SK-N-SH (cell line): ENCODE measurements around the gene UBE2U. TPM values are rescaled to one million over a fixed set of nuclear protein-coding genes. Genes with fewer than 3 reads are reported as not detected.

Experiments
- CTCF ChIA-PET: fragments of 300-600, 350-600 bp; formaldehyde crosslinking; extraction: SDS; loops from one replicate; lab custom pipeline; 2021; lab: Yijun Ruan, JAX
- POLR2A ChIA-PET: fragments of 350-600 bp; sonication (Branson Sonifier 250); formaldehyde crosslinking; extraction: SDS; loops from one replicate; lab custom pipeline; 2020; ENCODE audit warnings: antibody characterized with exemption, inconsistent platforms; lab: Yijun Ruan, JAX
- DNase-seq: peaks from one replicate; pipeline ENCODE4 v3.0.0; 2012
- H2AFZ ChIP-seq: fragments of 200-600 bp; sonication (generic); 2 replicates; pipeline ENCODE4 v1.8.1; 2016; ENCODE audit warnings: antibody characterized with exemption, mild to moderate bottlenecking, low read depth
- H3F3A ChIP-seq: fragments of 200-600 bp; sonication (generic); replicated peaks from 2 replicates; pipeline ENCODE3; 2016; ENCODE audit warnings: antibody characterized with exemption, mild to moderate bottlenecking; ENCODE audit not compliant: insufficient read depth
- H3K27ac ChIP-seq, 2 experiments: fragments of 200-500 bp in 1 of 2; fragments of 200-600 bp in 1 of 2; sonication (Bioruptor generic) in 1 of 2; sonication (generic), shearing (Covaris generic) in 1 of 2; 2 replicates each; pipeline versions ENCODE4 v1.5.1 to v1.6.1; 2014 to 2016; ENCODE audit warnings: low read depth in 2 of 2, inconsistent platforms in 1 of 2, low read length in 1 of 2, mild to moderate bottlenecking in 1 of 2, mixed read lengths in 1 of 2
- H3K27me3 ChIP-seq: fragments of 200-600 bp; sonication (generic), shearing (Covaris generic); 2 replicates; pipeline ENCODE4 v1.6.1; 2016; ENCODE audit warnings: mixed run types; ENCODE audit not compliant: insufficient read depth
- H3K36me3 ChIP-seq, 2 experiments: fragments of 200-500 bp in 1 of 2; fragments of 200-600 bp in 1 of 2; sonication (Bioruptor generic) in 1 of 2; sonication (generic) in 1 of 2; replicated peaks in 1 of 2; 2 replicates each; pipeline versions ENCODE3 to v1.5.1; 2014 to 2016; ENCODE audit warnings: low read length in 1 of 2, mild to moderate bottlenecking in 1 of 2; ENCODE audit not compliant: insufficient read depth in 2 of 2, control insufficient read depth in 1 of 2
- H3K4me1 ChIP-seq, 2 experiments: fragments of 200-500 bp in 1 of 2; fragments of 200-600 bp in 1 of 2; sonication (Bioruptor generic) in 1 of 2; sonication (generic), shearing (Covaris generic) in 1 of 2; 2 replicates each; pipeline versions ENCODE4 v1.5.1 to v1.6.1; 2014 to 2016; ENCODE audit warnings: low read depth in 1 of 2, low read length in 1 of 2, mixed run types in 1 of 2; ENCODE audit not compliant: insufficient read depth in 2 of 2, control insufficient read depth in 1 of 2
- H3K4me2 ChIP-seq: fragments of 200-600 bp; sonication (generic), shearing (Covaris generic); 2 replicates; pipeline ENCODE4 v1.6.1; 2017; ENCODE audit warnings: mixed run types
- H3K4me3 ChIP-seq, 2 experiments: fragments of 200-500 bp in 1 of 2; fragments of 200-600 bp in 1 of 2; sonication (Bioruptor generic) in 1 of 2; sonication (generic), shearing (Covaris generic) in 1 of 2; 2 replicates each; pipeline versions ENCODE4 v1.5.1 to v1.8.1; 2014 to 2016; ENCODE audit warnings: low read depth in 2 of 2, inconsistent platforms in 1 of 2, low read length in 1 of 2, mild to moderate bottlenecking in 1 of 2, mixed read lengths in 1 of 2, moderate library complexity in 1 of 2
- H3K79me2 ChIP-seq: fragments of 200-600 bp; sonication (generic); 2 replicates; pipeline ENCODE4 v1.8.1; 2017; ENCODE audit warnings: mild to moderate bottlenecking; ENCODE audit not compliant: insufficient read depth
- H3K9ac ChIP-seq: fragments of 200-600 bp; sonication (generic); 2 replicates; pipeline ENCODE4 v1.6.1; 2017; ENCODE audit warnings: mixed run types
- H3K9me2 ChIP-seq: fragments of 200-600 bp; sonication (generic); 2 replicates; pipeline ENCODE4 v1.6.1; 2017; ENCODE audit warnings: mixed run types
- H3K9me3 ChIP-seq: fragments of 200-600 bp; sonication (generic); 2 replicates; pipeline ENCODE4 v1.6.1; 2017; ENCODE audit warnings: mixed run types, mild to moderate bottlenecking, moderate library complexity
- H4K20me1 ChIP-seq: fragments of 200-600 bp; sonication (generic); 2 replicates; pipeline ENCODE4 v1.6.1; 2017; ENCODE audit warnings: mild to moderate bottlenecking, mixed run types; ENCODE audit not compliant: insufficient read depth
- CHD2 ChIP-seq: fragments of 150-350 bp; IDR thresholded peaks from 2 replicates; pipeline ENCODE4 v1.6.1; 2018; ENCODE audit warnings: low read length; ENCODE audit not compliant: partially characterized antibody
- EP300 ChIP-seq, 2 experiments: IDR thresholded peaks; 2 replicates each; pipeline versions ENCODE4 v1.4.0 to v1.6.1; 2012; ENCODE audit warnings: borderline replicate concordance in 1 of 2, low read depth in 1 of 2, low read length in 1 of 2
- EZH2phosphoT487 ChIP-seq: fragments of 200-600 bp; sonication (generic); IDR thresholded peaks from 2 replicates; pipeline ENCODE4 v1.6.1; 2017; ENCODE audit warnings: low read depth, mixed run types, mild to moderate bottlenecking, antibody characterized with exemption, moderate library complexity, borderline replicate concordance
- FOSL2 ChIP-seq: IDR thresholded peaks from 2 replicates; pipeline ENCODE4 v1.4.0; 2012; ENCODE audit warnings: low read depth, mild to moderate bottlenecking, moderate library complexity, borderline replicate concordance
- GABPA ChIP-seq: IDR thresholded peaks from 2 replicates; pipeline ENCODE4 v1.4.0; 2012; ENCODE audit warnings: low read depth, mild to moderate bottlenecking
- GATA2 ChIP-seq: sonication (generic); formaldehyde crosslinking; IDR thresholded peaks from 2 replicates; pipeline ENCODE4 v1.5.0; 2020; ENCODE audit warnings: mild to moderate bottlenecking, missing genetic modification reagents
- IRF3 ChIP-seq: fragments of 150-350 bp; IDR thresholded peaks from 2 replicates; pipeline ENCODE4 v1.6.1; 2016; ENCODE audit warnings: mild to moderate bottlenecking, low read depth, low read length
- JUND ChIP-seq: IDR thresholded peaks from 2 replicates; pipeline ENCODE4 v1.4.0; 2012
- MXI1 ChIP-seq: IDR thresholded peaks from 2 replicates; pipeline ENCODE4 v1.6.1; 2012; ENCODE audit warnings: mild to moderate bottlenecking, low read depth, low read length, improper control_type of control experiment
- RAD21 ChIP-seq: IDR thresholded peaks from 2 replicates; pipeline ENCODE4 v1.6.1; 2012; ENCODE audit warnings: mild to moderate bottlenecking, low read length
- REST ChIP-seq: IDR thresholded peaks from 2 replicates; pipeline ENCODE4 v1.6.1; 2012; ENCODE audit warnings: mild to moderate bottlenecking, low read depth, low read length, moderate library complexity
- RFX5 ChIP-seq: IDR thresholded peaks from 2 replicates; pipeline ENCODE4 v1.6.1; 2012; ENCODE audit warnings: mild to moderate bottlenecking, improper control_type of control experiment, low read length
- RXRA ChIP-seq: IDR thresholded peaks from 2 replicates; pipeline ENCODE4 v1.4.0; 2012; ENCODE audit warnings: low read depth, mild to moderate bottlenecking, borderline replicate concordance
- TCF12 ChIP-seq: IDR thresholded peaks from 2 replicates; pipeline ENCODE4 v1.4.0; 2012
- TEAD4 ChIP-seq: IDR thresholded peaks from 2 replicates; pipeline ENCODE4 v1.4.0; 2012; ENCODE audit warnings: mild to moderate bottlenecking, borderline replicate concordance; ENCODE audit not compliant: insufficient read depth
- USF1 ChIP-seq: IDR thresholded peaks from 2 replicates; pipeline ENCODE4 v1.4.0; 2012; ENCODE audit warnings: low read depth, borderline replicate concordance
- ZBTB33 ChIP-seq: IDR thresholded peaks from 2 replicates; pipeline ENCODE4 v1.4.0; 2012; ENCODE audit warnings: low read depth, borderline replicate concordance
- WGBS: methylation state at CpG from one replicate; pipeline ENCODE4 v1.1.6; 2017; ENCODE audit warnings: low lambda C conversion rate; 5-methylcytosine and 5-hydroxymethylcytosine counted together
- polyA plus RNA-seq, 3 experiments: library from polyadenylated mRNA; depleted of rRNA; stranded (reverse); fragments of >200 nt; gene quantifications; 2 replicates each; pipeline ENCODE4 v1.2.3, GENCODE V29; 2012

The UBE2U gene
- polyA plus RNA-seq, 1 of the 3 experiments (the other 2 are of a cell fraction), result not detected

GRCh38 chr1:64173336-64173940, 30.0 kb upstream of the UBE2U start (continued):
- TF ChIP-seq REST, result no peak
- TF ChIP-seq EP300 (IDR thresholded peaks at IDR 0.05; ENCODE audit: borderline replicate concordance in 1 of 2, low read depth in 1 of 2, low read length in 1 of 2), result no peak
- TF ChIP-seq, all 33 proteins: peak for 0

GRCh38 chr1:64175639-64176038, 27.8 kb upstream of the UBE2U start:
- no peak for DNase-seq
- POLR2A ChIA-PET, result no interaction called here
- no peaks in the 10 kb centered on the region for H3K27me3 ChIP-seq

GRCh38 chr1:64176659-64177058, 26.8 kb upstream of the UBE2U start:
- H3K36me3 ChIP-seq, result peaks cover 4 to 43% of the 10 kb centered on the region in 2 experiments
- 91% methylated on average over 3 of the region's 3 CpGs for WGBS
- peaks cover 26 to 35% of the 10 kb centered on the region in 2 experiments for H3K4me1 ChIP-seq
- H3K9ac ChIP-seq, result no peak overlapping the region
- H2AFZ ChIP-seq, result no peak overlapping the region
- H3K9me3 ChIP-seq, result no peaks in the 10 kb centered on the region
- no peak overlapping the region for H3K4me2 ChIP-seq
- no peak for DNase-seq
- no peaks in the 10 kb centered on the region for H4K20me1 ChIP-seq
- peak overlapping the region in 1 of 2 experiments; percentile 100; a peak in 2 of 4 replicates for H3K27ac ChIP-seq
- peaks cover 4% of the 10 kb centered on the region; the same call in 1 of the 2 replicates for H3K9me2 ChIP-seq
- ChIA-PET POLR2A (no interaction called here), CTCF (no interaction called here)
- no peak overlapping the region for H3K4me3 ChIP-seq
- H3K27me3 ChIP-seq, result no peaks in the 10 kb centered on the region
- no peaks in the 10 kb centered on the region for H3K79me2 ChIP-seq
- H3F3A ChIP-seq, result peaks cover 14% of the 10 kb centered on the region
- no peak for TF ChIP-seq TEAD4
- no peak for TF ChIP-seq RAD21
- no peak for TF ChIP-seq FOSL2
- TF ChIP-seq RXRA, result no peak
- TF ChIP-seq MXI1, result no peak
- TF ChIP-seq IRF3, result no peak
- no peak for TF ChIP-seq GABPA
- TF ChIP-seq USF1, result no peak
- TF ChIP-seq ZBTB33, result no peak

More at GRCh38 chr1:64175639-64176038, 27.8 kb upstream of the UBE2U start:
- H3K27ac ChIP-seq, result peak overlapping the region in 1 of 2 experiments; percentile 100; a peak in 2 of 4 replicates
- H4K20me1 ChIP-seq, result no peaks in the 10 kb centered on the region
- no peaks in the 10 kb centered on the region for H3K9me2 ChIP-seq
- peaks cover 33 to 44% of the 10 kb centered on the region in 2 experiments for H3K4me1 ChIP-seq
- H3K9me3 ChIP-seq, result no peaks in the 10 kb centered on the region
- TF ChIP-seq EP300 (IDR thresholded peaks at IDR 0.05; ENCODE audit: borderline replicate concordance in 1 of 2, low read depth in 1 of 2, low read length in 1 of 2) (peak in 1 of 2 experiments; percentile 81; a peak in 2 of 4 replicates), CHD2 (peak; percentile 8), GATA2 (CRISPR knock-in tag) (peak; percentile 27; the same call in 1 of the 2 replicates), TCF12 (0 out of 2 replicates have a peak, but pooled peaks have one; percentile 10), RAD21 (no peak), JUND (no peak), EZH2phosphoT487 (no peak), RFX5 (no peak)
- CTCF ChIA-PET, result interaction anchor here (1.0 to 1.3 kb wide), 3 partner anchors 12 to 67 kb away, joined by 4 to 6 read pairs (median 4); no protein-coding TSS in a partner anchor
- H3K79me2 ChIP-seq, result no peaks in the 10 kb centered on the region
- no peak overlapping the region for H3K4me2 ChIP-seq
- H3K36me3 ChIP-seq, result peaks cover 4 to 40% of the 10 kb centered on the region in 2 experiments
- H2AFZ ChIP-seq, result no peak overlapping the region
- no peak overlapping the region for H3K9ac ChIP-seq
- H3F3A ChIP-seq, result peaks cover 20% of the 10 kb centered on the region
- H3K4me3 ChIP-seq, result no peak overlapping the region
